ENCODE results near the gene CDC20B. TPM values are rescaled to one million over a fixed set of nuclear protein-coding genes. Genes with fewer than 3 reads are reported as not detected.

CDC20B gene
- total and polyA plus RNA-seq, 2 of the 8 experiments (the other 6 are each of a cell fraction or from before 2014, with no cell fraction given): 0.06 TPM; not detected in 1

- TF ChIP-seq CHD7 (IDR thresholded peaks at IDR 0.05; ENCODE audit: insufficient replicate concordance, low read length) (no peak), TAF7 (optimal IDR thresholded peaks at IDR 0.05; ENCODE audit: borderline replicate concordance, low read depth, low read length) (no peak), SUZ12 (IDR thresholded peaks at IDR 0.05; ENCODE audit: low read length) (no peak), USF2 (IDR thresholded peaks at IDR 0.05; ENCODE audit: low read length) (no peak), EZH2 (IDR thresholded peaks at IDR 0.05; ENCODE audit: low read depth, low read length, severe bottlenecking) (no peak), TEAD4 (IDR thresholded peaks at IDR 0.05; ENCODE audit: low read depth, low read length) (no peak), POU5F1 (IDR thresholded peaks at IDR 0.05; ENCODE audit: low read depth, low read length) (no peak), HDAC2 (IDR thresholded peaks at IDR 0.05; ENCODE audit: borderline replicate concordance in 1 of 2, low read depth in 2 of 2, low read length in 2 of 2) (no peak), JUN (IDR thresholded peaks at IDR 0.05; ENCODE audit: low read depth, low read length) (no peak)
Measured at GRCh38 chr5:55064523-55064922, 108.5 kb downstream of the CDC20B start (continued).

Data from H1 (cell line).